H9 (cell line): ENCODE measurements around the gene PDK4. TPM values are rescaled to one million over a fixed set of nuclear protein-coding genes. Genes with fewer than 3 reads are reported as not detected.

Source experiments
- DNase-seq: peaks from one replicate; pipeline ENCODE4 v3.0.0-alpha.2; 2017
- H2AFZ ChIP-seq: one replicate; pipeline ENCODE4 v1.6.1; 2013; ENCODE audit warnings: mild to moderate bottlenecking, low read length, control low read depth, moderate library complexity
- H2AK5ac ChIP-seq: 2 replicates; pipeline ENCODE4 v1.6.1; 2013; ENCODE audit warnings: low read length, control low read depth, mixed read lengths; ENCODE audit not compliant: insufficient read length
- H2BK120ac ChIP-seq: one replicate; pipeline ENCODE4 v1.6.1; 2013; ENCODE audit warnings: low read depth, mild to moderate bottlenecking, low read length, control low read depth, inconsistent platforms; ENCODE audit not compliant: poor library complexity, severe bottlenecking
- H2BK12ac ChIP-seq: 2 replicates; pipeline ENCODE4 v1.6.1; 2013; ENCODE audit warnings: low read length, control low read depth, mixed read lengths, low read depth; ENCODE audit not compliant: insufficient read length
- H2BK15ac ChIP-seq: 2 replicates; pipeline ENCODE4 v1.6.1; 2013; ENCODE audit warnings: low read depth, low read length, control low read depth
- H2BK20ac ChIP-seq: one replicate; pipeline ENCODE4 v1.6.1; 2013; ENCODE audit warnings: low read depth, mild to moderate bottlenecking, low read length, control low read depth, inconsistent platforms; ENCODE audit not compliant: poor library complexity, severe bottlenecking
- H2BK5ac ChIP-seq: 2 replicates; pipeline ENCODE4 v1.6.1; 2013; ENCODE audit warnings: low read length, control low read depth, mixed read lengths; ENCODE audit not compliant: insufficient read length
- H3K14ac ChIP-seq: 2 replicates; pipeline ENCODE4 v1.6.1; 2013; ENCODE audit warnings: low read length, control low read depth; ENCODE audit not compliant: insufficient read depth
- H3K18ac ChIP-seq: 2 replicates; pipeline ENCODE4 v1.6.1; 2013; ENCODE audit warnings: low read depth, mild to moderate bottlenecking, mixed read lengths, low read length, control low read depth; ENCODE audit not compliant: insufficient read length
- H3K23ac ChIP-seq: 2 replicates; pipeline ENCODE4 v1.6.1; 2013; ENCODE audit warnings: low read length, control low read depth, mixed read lengths, low read depth; ENCODE audit not compliant: insufficient read length
- H3K23me2 ChIP-seq: 2 replicates; pipeline ENCODE4 v1.6.1; 2013; ENCODE audit warnings: low read depth, mild to moderate bottlenecking, mixed read lengths, low read length, control low read depth; ENCODE audit not compliant: insufficient read length, poor library complexity, severe bottlenecking
- H3K27ac ChIP-seq: 2 replicates; pipeline ENCODE4 v1.5.1; 2013; ENCODE audit warnings: low read length, control low read depth, mixed read lengths, low read depth; ENCODE audit not compliant: insufficient read length
- H3K27me3 ChIP-seq: 2 replicates; pipeline ENCODE4 v1.6.1; 2013; ENCODE audit warnings: low read length, control low read depth, inconsistent platforms; ENCODE audit not compliant: insufficient read depth
- H3K4ac ChIP-seq: 2 replicates; pipeline ENCODE4 v1.6.1; 2013; ENCODE audit warnings: low read depth, mild to moderate bottlenecking, control low read depth, inconsistent platforms, low read length, moderate library complexity
- H3K4me1 ChIP-seq: 2 replicates; pipeline ENCODE4 v1.6.1; 2013; ENCODE audit warnings: low read length, control low read depth, inconsistent platforms; ENCODE audit not compliant: insufficient read depth
- H3K4me2 ChIP-seq: 2 replicates; pipeline ENCODE4 v1.6.1; 2013; ENCODE audit warnings: low read length, control low read depth, mixed read lengths; ENCODE audit not compliant: insufficient read length, insufficient read depth
- H3K56ac ChIP-seq: 2 replicates; pipeline ENCODE4 v1.6.1; 2013; ENCODE audit warnings: low read depth, mild to moderate bottlenecking, mixed read lengths, low read length, control low read depth; ENCODE audit not compliant: insufficient read length
- H3K79me1 ChIP-seq: 2 replicates; pipeline ENCODE4 v1.6.1; 2013; ENCODE audit warnings: low read depth, mild to moderate bottlenecking, moderate library complexity, low read length, control low read depth, inconsistent platforms; ENCODE audit not compliant: insufficient read depth, poor library complexity, severe bottlenecking
- H3K79me2 ChIP-seq: 2 replicates; pipeline ENCODE4 v1.6.1; 2013; ENCODE audit warnings: low read length, control low read depth, inconsistent platforms; ENCODE audit not compliant: insufficient read depth
- H3K9ac ChIP-seq: 2 replicates; pipeline ENCODE4 v1.6.1; 2013; ENCODE audit warnings: low read length, control low read depth, mixed read lengths; ENCODE audit not compliant: insufficient read length; ENCODE audit errors: extremely low read depth
- H3K9me3 ChIP-seq: one replicate; pipeline ENCODE4 v1.6.1; 2013; ENCODE audit warnings: low read depth, low read length, inconsistent platforms; ENCODE audit not compliant: control insufficient read depth
- H3T11ph ChIP-seq: one replicate; pipeline ENCODE4 v1.6.1; 2013; ENCODE audit warnings: mild to moderate bottlenecking, low read length, control low read depth, inconsistent platforms
- H4K20me1 ChIP-seq: one replicate; pipeline ENCODE4 v1.6.1; 2013; ENCODE audit not compliant: control insufficient read depth, insufficient read length, insufficient read depth
- H4K5ac ChIP-seq: 2 replicates; pipeline ENCODE4 v1.6.1; 2013; ENCODE audit warnings: low read depth, mild to moderate bottlenecking, mixed read lengths, low read length, control low read depth; ENCODE audit not compliant: insufficient read length
- H4K8ac ChIP-seq: replicated peaks from 2 replicates; pipeline ENCODE4 v1.6.1; 2013; ENCODE audit warnings: low read length, control low read depth, mixed read lengths, low read depth; ENCODE audit not compliant: insufficient read length
- H4K91ac ChIP-seq: 2 replicates; pipeline ENCODE4 v1.6.1; 2013; ENCODE audit warnings: low read depth, mild to moderate bottlenecking, moderate library complexity, mixed read lengths, low read length, control low read depth; ENCODE audit not compliant: insufficient read length
- H3K27ac Mint-ChIP-seq, 3 experiments: 2 replicates in 2 of 3; 3 replicates in 1 of 3; pipeline ENCODE4 v1.8.0; 2020 to 2021; ENCODE audit warnings: mixed read lengths in 3 of 3, mild to moderate bottlenecking in 1 of 3, moderate library complexity in 1 of 3
- H3K27me3 Mint-ChIP-seq: 2 replicates; pipeline ENCODE4 v1.8.0; 2021; ENCODE audit warnings: low read depth, mild to moderate bottlenecking, moderate library complexity, mixed read lengths
- H3K36me3 Mint-ChIP-seq, 3 experiments: 2 replicates in 2 of 3; 3 replicates in 1 of 3; pipeline ENCODE4 v1.8.0; 2020 to 2021; ENCODE audit warnings: low read depth in 3 of 3, mixed read lengths in 3 of 3; ENCODE audit not compliant: insufficient read depth in 1 of 3
- H3K4me1 Mint-ChIP-seq, 2 experiments: 2 replicates each; pipeline ENCODE4 v1.8.0; 2020; ENCODE audit warnings: mixed read lengths in 2 of 2
- H3K4me3 Mint-ChIP-seq, 2 experiments: 2 replicates in 1 of 2; 3 replicates in 1 of 2; pipeline ENCODE4 v1.8.0; 2020 to 2021; ENCODE audit warnings: mild to moderate bottlenecking in 2 of 2, mixed read lengths in 2 of 2, moderate library complexity in 1 of 2
- H3K9me3 Mint-ChIP-seq, 2 experiments: 2 replicates in 1 of 2; 3 replicates in 1 of 2; pipeline ENCODE4 v1.8.0; 2020; ENCODE audit warnings: mild to moderate bottlenecking in 2 of 2, mixed read lengths in 2 of 2, moderate library complexity in 1 of 2
- CTCF ChIP-seq: fragments of 200-600 bp; sonication (generic); conservative IDR thresholded peaks from 3 replicates; pipeline ENCODE4 v1.8.0; 2021; ENCODE audit warnings: antibody characterized with exemption, mild to moderate bottlenecking
- WGBS: extraction: QIAGEN DNeasy Blood & Tissue Kit; methylation state at CpG from one replicate; pipeline ENCODE4 v1.1.7; 2013; ENCODE audit warnings: missing lambda C conversion rate, low lambda C conversion rate, mixed read lengths; ENCODE audit not compliant: insufficient read length; ENCODE audit errors: extremely low coverage; 5-methylcytosine and 5-hydroxymethylcytosine counted together
- total RNA-seq: library from RNA; stranded (reverse); gene quantifications from 2 replicates; pipeline ENCODE4 v1.2.1, GENCODE V29; 2021

Gene PDK4
- total RNA-seq, 1 experiment from 2014 or later = not detected

- no peak overlapping the region for H3K18ac ChIP-seq
- H3K4me1 Mint-ChIP-seq = peaks cover 7 to 10% of the 10 kb centered on the region in 2 experiments
- no peak overlapping the region for H2BK12ac ChIP-seq
- H2BK5ac ChIP-seq = no peak overlapping the region
- H3K56ac ChIP-seq = no peak overlapping the region
- H2BK20ac ChIP-seq = no peak overlapping the region
- no peak overlapping the region for H3K27ac ChIP-seq
- no peak overlapping the region for H3K14ac ChIP-seq
- no peak for DNase-seq
- no peak overlapping the region for H4K91ac ChIP-seq
- no peak overlapping the region for H3K4ac ChIP-seq
- H4K8ac ChIP-seq = no peak overlapping the region
- no peak overlapping the region for H2AK5ac ChIP-seq
- no CpG with 5 or more reads among the region's 1 CpG for WGBS
- H4K5ac ChIP-seq = no peak overlapping the region
- TF ChIP-seq CTCF = no peak
- H4K20me1 ChIP-seq = no peaks in the 10 kb centered on the region
- H3T11ph ChIP-seq = no peak overlapping the region
- no peaks in the 10 kb centered on the region for H3K9me3 Mint-ChIP-seq
- H3K27ac Mint-ChIP-seq = no peak overlapping the region
- no peaks in the 10 kb centered on the region for H3K9me3 ChIP-seq
- no peak overlapping the region for H3K23ac ChIP-seq
- H2BK120ac ChIP-seq = no peak overlapping the region
- H3K4me1 ChIP-seq = 0 out of 2 replicates have a peak, but pooled peaks cover 4% of the 10 kb centered on the region
- H3K36me3 Mint-ChIP-seq = no peaks in the 10 kb centered on the region
- no peaks in the 10 kb centered on the region for H3K79me1 ChIP-seq
- no peaks in the 10 kb centered on the region for H3K27me3 Mint-ChIP-seq
- no peak overlapping the region for H2BK15ac ChIP-seq
- H3K79me2 ChIP-seq = no peaks in the 10 kb centered on the region
- no peak overlapping the region for H3K4me3 Mint-ChIP-seq
- no peak overlapping the region for H2AFZ ChIP-seq
- H3K27me3 ChIP-seq = no peaks in the 10 kb centered on the region
- no peaks in the 10 kb centered on the region for H3K23me2 ChIP-seq
- no peak overlapping the region for H3K9ac ChIP-seq
- no peak overlapping the region for H3K4me2 ChIP-seq
Measured at GRCh38 chr7:95632609-95633008, 36.3 kb upstream of the PDK4 start.
